Esophagus squamous epithelium (tissue), 4 donors: ENCODE results near the gene RAB11FIP5.

ENCODE experiments used
- CTCF ChIP-seq, 6 experiments: fragments of 450-650 bp in 4 of 6; fragments of 200-600 bp in 2 of 6; sonication (generic) in 2 of 6; IDR thresholded peaks; one replicate each; pipeline ENCODE4 v1.5.1; 2016 to 2019; ENCODE audit warnings: antibody characterized with exemption in 6 of 6, mild to moderate bottlenecking in 4 of 6, moderate library complexity in 4 of 6
- POLR2A ChIP-seq, 4 donors: fragments of 450-650 bp; IDR thresholded peaks; one replicate each; pipeline ENCODE4 v1.6.1; 2017; ENCODE audit warnings: antibody characterized with exemption in 4 of 4, mild to moderate bottlenecking in 4 of 4, moderate library complexity in 3 of 4

DNA sequence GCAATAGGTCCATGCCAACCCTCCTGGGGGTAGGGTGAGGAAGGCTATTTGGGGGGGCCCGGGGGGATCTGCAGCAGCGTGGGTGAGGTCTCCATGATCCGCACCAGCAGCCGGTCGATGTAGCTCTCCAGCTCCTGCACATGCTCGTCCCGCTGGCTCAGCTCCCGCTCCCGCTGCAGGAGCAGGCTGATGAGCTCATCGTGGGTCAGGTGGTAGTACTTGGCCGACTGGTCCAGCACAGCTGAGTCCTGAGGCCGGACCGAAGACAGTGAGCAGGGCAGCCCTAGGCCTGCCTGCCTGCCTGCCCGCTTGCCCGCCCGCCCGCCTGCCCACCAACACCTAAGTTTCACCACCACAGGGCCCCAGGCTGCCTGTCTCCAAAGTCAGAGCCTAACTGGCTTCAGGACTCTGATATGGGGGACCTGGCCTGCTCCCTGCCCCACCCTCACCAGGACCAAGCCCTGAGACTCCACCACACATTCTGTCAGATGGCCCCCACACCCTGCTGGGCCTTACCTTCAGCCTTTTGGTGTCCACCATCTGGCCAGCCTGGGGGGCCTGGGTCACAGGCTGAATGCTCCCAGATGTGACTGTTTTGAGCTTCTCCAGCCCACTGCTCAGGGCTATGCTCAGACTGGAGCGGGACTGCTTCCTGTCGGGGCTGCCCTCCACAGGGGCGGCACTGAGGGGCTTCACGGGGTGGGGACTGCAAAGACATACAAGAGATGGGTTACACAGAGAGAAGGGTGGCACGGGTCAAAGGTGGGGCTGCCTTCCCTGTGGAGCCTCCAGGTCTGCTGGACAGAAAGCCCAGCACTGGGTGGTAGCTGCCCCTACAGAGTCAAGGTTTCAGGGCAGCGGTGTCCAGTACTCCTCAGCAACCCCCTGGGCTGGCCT is 37.0 kb downstream of the RAB11FIP5 start:
- TF ChIP-seq CTCF (IDR thresholded peaks at IDR 0.05) (no peak), POLR2A (IDR thresholded peaks at IDR 0.05) (no peak)
